ENCODE measurements around the gene TM9SF2.
"Not testable (repeated sequence)": the region's sequence is repeated elsewhere in the genome, so short reads cannot be mapped to it uniquely, and the experiment has no call there.

TM9SF2 gene

DNA sequence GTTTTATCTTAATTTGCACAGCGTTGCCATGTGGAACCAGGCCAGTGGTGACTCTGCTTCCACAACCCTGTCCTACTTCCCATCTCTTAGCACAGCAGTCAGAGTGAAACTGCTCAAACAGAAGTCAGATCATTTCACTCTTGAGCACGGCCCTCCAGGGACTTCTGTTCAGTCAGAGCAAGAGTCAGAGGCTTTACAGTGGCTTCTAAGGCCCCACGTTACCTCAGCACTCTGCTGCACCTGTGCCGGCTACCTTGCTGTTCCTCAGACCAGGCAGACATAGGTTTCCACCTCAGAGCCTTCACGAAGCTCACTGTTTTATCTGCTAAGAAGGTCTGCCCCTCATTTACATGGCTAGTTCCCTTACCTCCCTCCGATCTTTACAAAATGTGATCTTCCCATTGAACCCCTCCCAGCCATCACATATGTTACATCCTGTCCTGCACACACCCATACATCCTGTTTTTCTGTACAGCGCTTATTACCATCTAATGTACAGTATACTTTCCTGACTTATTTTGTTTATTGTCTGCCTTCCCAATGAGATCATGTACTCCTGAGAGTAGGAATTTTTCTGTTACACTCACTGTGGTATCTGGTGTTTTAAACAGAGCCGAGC is 41.6 kb downstream of the TM9SF2 start:
- no peak for DNase-seq (ENCODE audit: low spot score)

DNA sequence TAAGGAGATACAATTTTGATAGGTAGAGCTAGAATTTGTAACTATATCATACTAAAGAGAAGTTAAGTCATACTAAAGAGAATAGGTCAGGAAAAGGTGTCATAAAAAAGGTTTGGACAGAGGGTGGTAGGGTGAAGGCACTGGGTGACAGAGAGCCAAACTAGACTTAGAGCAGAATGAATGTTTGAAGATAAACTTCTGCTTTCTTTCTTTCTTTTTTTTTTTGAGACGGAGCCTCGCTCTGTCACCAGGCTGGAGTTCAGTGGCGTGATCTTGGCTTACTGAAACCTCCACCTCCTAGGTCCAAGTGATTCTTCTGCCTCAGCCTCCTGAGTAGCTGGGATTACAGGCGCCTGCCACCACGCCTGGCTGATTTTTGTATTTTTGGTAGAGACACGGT is 44.1 kb downstream of the TM9SF2 start:
- DNase-seq (ENCODE audit: low spot score): no peak

DNA sequence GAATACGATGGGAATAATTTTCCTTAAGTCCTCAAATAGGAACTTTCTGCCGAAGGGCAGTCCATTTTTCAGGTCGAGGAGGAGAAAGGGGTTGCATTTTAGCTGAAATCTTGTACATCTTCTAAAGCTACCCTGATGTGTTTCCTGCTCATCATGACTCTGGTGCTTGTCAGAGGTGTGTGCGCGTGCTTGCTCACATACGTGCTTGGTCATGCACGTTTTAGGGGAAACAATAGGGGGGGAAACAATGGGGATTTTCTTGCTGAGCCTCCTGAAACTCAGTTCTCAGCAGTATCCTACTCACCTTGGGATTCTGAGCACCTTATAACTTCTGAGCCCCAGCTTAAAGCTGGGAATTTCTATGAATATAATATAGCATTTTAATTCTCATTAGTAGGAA is 44.7 kb downstream of the TM9SF2 start:
- DNase-seq (ENCODE audit: low spot score): no peak

DNA sequence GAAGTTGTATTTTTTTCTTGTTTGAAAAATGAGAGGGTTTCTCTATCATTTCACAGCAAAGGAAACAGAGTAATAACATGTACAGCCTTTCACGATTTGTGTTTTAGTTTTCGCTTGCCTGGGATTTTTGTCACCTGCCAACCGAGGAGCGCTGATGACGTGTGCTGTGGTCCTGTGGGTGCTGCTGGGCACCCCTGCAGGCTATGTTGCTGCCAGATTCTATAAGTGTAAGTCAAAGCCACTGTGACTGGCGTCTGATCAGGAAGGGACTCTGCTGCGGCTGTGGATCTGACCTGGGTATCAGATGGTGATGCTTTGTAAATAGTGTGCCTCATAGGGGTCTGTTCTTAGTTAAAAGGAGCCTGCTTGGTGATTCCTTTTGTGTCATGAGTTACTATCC is 45.6 kb downstream of the TM9SF2 start:
- no peak for DNase-seq (ENCODE audit: low spot score)

DNA sequence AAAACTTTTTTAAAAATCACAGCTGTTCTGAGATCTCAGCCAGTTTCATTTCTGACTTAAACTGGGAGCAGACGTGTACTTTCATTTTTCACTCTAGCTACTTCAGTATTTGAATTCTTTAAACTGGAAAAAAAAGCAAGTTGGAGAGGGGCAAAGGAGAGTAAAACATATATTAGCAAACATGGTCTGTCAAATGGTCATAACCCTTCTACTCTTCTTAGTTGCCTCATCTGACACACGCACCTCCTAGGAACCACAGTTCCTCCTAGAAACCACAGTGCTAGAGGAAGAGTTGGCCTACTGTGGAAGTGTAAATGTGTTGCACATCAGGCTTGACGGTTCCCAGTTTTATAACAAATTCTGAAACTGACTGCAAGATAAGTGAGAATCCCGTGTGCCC is 47.2 kb downstream of the TM9SF2 start:
- no peak for DNase-seq (ENCODE audit: low spot score)

DNA sequence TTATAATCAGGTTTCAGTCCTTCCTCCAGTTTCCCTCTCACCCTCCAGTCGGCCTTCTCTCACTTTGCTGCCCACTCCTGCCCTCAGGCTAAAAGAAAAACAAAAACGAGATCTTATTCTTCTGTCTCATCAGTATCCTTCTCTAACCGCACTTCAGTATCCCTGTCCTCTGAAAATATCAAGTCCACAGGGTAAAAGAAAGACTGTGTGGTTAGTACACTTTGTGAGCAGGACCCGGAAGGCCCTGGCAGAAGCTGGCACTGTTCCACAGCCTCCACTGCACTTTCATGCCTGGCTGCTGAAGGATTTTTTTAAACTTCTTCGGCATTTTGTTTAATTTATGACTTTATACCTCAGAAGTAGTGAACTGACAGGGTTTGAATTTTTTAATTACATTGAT is 51.8 kb downstream of the TM9SF2 start:
- DNase-seq (ENCODE audit: low spot score): no peak

DNA sequence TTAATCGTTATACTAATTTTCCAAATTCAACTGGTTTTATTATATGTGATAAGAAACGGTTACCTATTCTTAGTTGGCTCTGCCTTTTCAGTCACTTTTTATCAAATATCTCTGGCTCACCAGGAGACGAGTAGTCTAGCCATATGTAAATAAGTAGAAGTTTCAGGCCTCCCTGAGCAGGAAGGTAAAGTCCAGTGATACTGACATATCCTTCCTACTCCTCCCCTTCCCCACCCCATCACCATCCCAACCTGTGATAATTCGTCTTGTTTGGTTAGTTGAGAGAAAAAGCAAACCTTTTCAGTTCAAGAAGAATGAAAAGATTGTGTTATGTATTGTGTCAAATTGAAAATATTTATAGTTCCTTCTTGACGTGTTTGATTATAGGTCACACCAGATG is 53.9 kb downstream of the TM9SF2 start:
- no peak for DNase-seq (ENCODE audit: low spot score)

DNA sequence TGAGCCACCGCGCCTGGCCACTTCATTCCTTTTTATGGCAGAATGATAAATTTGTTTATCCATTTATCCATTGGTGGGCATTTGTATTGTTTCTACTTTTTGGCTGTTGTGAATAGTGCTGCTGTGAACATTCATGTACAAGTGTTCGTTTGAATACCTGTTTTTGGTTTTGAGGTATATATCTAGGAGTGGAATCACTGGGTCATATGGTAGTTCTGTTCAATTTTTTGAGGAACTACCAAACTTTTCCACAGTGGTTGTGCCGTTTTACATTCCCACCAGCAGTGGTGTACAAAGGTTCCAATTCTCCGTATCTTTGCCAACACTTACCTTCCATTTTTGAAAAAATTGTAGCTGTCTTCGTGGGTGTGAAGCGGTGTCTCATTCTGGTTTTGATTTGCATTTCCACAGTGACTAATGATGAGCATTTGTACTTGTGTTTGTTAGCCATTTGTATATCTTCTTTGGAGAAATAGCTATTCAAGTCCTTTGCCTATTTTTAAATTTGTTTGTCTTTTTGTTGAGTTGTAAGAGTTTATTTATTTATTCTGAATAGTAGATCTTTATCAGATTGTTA is 55.7 kb downstream of the TM9SF2 start:
- DNase-seq (ENCODE audit: low spot score): no peak

DNA sequence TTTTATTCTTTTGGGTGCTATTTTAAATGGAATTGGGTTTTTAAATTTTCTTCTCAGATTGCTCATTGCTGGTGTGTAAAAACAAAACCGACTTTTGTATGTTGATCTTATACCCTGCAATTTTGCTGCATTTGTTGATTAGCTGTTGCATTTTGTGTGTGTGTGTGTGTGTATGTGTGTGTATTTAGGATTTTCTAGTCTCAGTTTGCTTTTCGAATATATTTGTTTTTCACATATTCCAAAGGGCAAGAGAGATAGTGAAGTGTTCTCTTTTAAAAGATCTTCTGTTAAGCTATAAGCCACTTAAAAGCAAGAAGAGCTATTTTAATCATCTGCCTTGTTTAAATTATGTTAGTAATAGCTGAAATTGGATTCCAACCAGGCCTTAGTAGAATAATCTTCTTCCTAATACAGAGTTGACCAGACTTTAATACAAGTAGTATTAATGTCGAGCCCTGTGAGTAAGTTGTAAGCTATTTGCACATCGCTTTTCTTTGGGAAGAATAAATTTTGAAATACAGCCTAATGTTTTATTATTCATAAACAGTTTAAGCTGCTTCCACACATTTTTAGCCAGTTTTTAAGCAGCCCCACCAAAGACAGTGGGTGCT is 57.4 kb downstream of the TM9SF2 start:
- DNase-seq (ENCODE audit: low spot score): no peak

DNA sequence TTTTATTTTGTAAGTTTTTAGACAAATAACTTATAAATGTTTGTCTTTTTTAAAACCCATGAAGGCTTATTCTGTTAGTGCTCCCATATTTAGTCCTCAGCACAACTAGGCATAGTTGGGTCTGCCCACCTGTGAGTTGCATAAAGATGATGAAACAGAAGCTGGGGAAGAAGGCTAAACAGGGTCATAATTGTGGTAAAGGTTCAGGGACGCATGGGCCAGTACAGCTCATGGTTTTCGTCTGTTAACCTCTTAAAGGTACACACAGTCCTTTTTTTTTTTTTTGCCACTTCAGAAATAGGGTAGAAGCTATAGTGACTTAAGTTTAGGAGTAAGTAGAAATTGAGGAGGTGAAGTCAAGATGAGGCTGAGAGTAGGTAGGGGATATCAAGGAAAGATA is 58.3 kb downstream of the TM9SF2 start:
- no peak for DNase-seq (ENCODE audit: low spot score)

DNA sequence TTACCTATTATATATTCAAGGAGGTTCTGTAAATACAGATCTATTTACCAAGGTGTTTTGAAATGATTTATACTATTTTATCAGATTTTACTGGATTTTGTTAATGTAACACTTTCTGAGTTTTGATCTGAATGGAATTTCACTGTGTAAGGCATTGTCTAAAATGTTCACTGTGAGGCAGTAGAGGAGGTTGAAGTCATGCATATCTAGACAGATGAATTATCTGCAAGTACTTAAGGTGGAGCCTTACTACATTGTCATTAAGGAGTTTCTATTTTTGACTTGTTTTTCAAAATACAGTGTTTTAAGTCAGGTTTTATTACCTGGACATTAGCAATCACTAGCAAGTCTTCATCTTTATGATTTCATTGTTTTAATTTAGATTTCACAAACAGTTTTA is 62.1 kb downstream of the TM9SF2 start:
- no peak for DNase-seq (ENCODE audit: low spot score)

DNA sequence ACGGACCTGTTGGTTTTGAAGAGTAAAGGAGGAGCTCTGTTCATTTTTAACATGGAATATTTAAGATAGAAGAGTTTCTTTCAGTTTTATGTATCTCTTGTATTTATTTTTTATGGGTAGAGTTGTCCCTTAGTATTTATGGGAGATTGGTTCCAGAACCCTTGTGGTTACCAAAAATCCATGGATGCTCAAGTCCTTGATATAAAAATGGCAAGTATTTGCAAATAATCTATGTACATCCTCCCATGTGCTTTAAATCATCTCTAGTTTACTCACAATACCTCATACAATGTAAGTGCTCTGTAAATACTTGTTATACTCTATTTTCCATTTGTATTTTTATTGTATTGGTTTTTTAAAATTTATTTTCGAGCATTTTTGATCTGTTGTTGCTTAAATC is 63.1 kb downstream of the TM9SF2 start:
- DNase-seq (ENCODE audit: low spot score): no peak

DNA sequence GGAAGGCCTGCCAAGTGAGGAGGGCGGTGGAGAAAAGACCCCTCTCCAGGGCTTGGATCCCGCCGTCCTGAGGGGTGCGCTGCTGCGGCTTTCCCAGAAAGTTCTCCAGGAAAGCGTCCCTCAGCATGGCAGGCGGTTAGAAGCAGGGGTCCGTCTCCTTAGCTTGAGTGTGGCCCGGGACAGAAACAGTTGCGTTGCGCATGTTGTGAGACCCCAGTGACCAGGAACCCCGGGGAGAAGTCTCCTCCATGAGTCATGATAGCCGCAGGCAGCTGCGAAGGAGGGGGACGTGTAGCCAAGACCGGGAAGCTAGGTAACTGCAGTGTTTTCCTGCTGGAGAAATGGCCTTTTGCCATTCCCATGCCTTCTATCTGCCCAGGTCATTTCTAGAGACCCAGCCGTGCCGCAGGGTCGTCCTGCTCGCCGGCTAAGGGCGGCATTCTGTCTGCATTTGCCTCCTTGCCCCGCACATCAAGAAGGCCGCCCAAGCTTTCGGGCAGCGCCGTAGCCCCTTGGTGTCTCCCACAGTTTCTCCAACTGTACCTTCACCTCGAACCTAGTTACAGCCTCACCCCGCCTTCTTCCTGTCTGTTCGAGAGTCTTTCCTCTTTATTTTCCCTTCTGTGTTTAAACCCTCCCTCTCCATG is 64.3 kb downstream of the TM9SF2 start:
- no peak for DNase-seq (ENCODE audit: low spot score)

DNA sequence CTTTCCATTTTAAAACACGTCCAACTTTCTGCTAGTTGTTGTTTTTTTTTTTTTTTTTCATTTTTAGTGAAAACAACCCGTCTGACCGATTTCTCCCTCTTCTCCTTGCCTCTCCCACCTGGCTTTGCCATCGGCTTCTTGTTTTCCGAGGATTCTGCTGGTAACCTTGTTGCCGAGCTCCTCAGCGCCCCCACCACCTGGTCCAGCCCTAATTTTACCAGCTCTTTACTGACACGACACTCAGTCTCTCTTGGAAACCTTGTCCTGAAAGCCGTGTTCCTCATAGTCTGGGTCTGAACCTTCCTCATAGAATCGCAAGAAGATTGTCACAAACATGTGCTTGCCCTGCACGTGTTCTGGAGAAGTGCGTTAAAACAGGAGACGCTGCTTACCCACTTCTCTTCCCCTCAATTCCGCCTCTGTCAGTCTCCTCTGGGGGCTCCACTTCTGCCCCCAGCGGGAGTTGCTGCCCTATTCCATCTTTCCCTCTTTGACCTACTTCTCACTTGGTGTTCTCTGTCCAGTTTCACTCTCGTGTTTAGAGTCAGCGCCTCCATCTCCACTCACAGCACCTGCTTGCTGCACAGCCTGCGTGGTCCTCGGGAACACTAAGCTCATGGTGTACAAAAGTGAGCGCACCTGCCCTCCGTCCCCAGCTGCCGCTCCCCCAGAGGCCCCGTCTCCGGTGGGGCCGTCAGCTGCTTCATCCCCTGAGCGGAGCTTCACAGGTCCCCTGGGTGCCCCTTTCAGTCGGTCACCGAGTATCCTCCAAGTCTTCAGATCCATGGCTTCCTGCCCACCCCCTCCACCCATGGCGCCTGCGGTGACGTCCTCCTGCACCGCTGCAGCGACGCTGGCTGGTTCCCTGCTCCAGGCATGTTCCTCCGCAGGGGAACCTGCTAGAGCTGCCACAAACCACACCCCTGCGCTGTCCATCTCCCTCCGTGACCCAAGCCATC is 65.1 kb downstream of the TM9SF2 start:
- no peak for DNase-seq (ENCODE audit: low spot score)

DNA sequence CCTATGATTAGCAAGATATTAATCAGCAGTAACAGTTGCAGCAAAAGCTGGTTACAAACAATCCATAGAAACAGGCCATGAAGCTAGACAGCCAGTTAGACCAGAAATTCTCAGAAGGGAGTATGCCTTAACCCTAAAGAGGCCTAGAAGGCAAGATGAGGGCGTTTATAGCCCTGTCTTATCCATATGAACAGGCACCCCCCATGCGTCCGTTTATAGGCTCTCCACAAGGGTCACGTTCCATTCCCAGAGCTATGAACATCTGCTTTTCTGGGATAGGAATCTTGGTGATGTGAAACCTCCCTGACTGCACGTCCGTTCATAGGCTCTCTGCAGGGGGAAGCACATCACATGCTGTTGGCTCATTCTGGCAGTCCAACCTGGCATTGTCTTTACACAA is 67.6 kb downstream of the TM9SF2 start:
- not testable (repeated sequence) for DNase-seq (ENCODE audit: low spot score)

DNA sequence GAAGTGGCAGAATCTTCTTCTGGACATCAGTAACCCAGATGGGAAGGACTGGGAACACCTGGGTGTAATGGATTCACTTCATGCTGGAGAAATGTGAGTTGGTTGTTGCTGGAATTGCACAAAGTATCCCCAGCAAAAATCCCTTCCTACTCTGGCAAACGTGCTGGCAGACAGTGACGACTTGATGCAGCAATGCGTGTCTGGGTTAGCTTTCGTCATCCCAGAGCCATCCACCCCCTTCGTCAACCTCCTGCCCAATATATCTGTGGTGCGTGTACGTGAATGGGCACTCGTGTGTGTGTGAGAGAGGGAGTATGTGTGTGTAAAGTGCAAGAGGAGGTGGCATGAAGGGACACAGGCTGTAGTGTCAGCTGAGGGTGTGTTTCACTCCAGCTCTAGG is 70.9 kb downstream of the TM9SF2 start:
- DNase-seq (ENCODE audit: low spot score): no peak

DNA sequence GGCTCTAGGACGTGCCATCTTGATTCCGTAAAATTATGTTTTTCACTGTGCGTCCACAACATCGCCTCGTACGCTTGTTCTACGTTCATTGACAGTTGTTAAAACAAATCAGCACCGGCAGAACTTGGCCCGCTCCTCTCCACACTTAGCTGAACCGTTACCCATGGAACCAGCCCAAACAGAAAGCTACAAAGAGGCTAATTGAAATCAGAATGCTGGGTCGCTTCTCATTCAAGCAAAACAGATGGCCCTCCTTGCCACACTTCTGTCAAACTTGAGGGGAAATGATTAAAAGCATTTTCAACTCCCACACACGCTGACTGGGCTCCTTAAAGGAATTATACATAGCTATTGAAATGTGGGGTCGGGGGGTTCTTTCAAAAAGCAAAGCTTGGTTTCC is 71.6 kb downstream of the TM9SF2 start:
- DNase-seq (ENCODE audit: low spot score): no peak

DNA sequence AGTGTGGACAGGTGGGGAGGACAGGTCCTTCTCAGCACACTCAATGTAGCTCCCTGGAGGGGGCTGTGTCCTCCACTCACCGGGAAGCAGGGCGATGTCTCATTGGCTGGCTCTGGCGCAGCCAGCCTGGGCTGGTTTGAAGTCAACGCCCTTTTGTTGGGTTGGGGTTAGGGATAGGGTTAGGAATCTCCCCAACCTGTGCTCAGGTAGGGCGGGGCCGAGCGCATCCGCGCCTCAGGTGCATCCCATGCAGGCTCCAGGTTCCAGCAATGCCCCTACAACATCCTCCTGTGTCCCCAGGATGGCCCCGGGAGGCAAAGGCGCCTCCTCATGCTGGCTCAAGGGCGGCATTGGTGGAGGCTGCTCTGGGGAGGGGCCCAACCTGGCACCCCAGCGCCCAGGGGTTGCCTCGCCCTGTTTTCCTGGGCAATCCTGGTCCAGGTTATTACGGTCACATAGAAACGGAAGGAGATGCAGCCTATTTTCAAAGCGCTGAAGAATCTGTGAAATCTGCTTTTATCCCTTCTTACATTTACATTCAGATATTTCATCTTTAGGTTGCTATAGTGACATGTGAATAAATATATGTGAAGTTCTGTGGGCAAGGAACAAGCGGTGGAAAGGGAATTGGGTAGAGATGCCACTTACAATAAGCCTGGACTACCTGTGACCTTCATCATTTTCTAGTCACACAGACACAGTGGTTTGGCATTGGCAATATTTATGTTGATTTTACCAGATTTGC is 74.3 kb downstream of the TM9SF2 start:
- DNase-seq (ENCODE audit: low spot score): no peak

DNA sequence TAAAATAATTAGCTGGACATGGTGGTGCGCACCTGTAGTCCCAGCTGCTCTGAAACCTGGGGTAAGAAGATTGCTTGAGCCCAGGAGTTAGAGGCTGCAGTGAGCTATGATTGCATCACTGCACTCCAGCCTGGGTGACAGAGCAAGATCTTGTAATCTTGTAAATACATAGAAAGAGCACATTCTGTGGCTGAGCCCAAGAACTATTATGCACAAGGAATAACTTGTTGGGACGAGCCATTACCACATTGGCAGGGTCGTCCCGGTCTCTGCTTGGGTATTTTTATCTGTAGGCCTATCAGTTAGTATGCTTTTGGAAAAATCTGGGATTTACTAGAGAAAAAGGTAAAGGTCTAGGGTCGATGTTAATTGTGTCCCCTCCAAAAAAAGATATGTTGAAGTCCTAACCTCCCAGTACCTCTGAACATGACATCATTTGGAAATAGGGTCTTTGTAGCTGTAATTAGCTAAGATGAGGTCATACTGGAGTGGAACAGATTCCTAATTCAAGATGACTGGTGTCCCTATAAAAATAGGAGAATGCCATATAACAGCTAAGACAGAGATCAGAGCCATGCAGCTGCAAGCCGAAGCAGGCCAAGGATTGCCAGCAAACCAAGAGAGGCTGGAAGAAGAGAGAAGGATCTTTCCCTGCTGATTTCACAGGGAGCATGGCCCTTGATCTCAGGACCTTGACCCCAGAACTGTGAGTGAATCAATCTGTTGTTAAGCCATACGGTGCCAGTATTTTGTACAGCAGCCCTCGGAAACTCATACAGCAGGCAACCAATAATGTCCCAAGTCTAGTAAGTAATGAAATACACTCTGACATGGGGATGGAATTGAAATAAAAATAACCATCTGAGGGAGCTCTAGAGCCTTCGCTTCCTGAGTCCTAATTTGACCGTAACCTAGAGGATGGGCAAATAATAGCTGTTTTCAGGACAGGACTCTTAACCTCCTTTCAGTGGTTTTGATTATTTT is 77.0 kb downstream of the TM9SF2 start:
- peak; percentile 27 for DNase-seq (ENCODE audit: low spot score)

DNA sequence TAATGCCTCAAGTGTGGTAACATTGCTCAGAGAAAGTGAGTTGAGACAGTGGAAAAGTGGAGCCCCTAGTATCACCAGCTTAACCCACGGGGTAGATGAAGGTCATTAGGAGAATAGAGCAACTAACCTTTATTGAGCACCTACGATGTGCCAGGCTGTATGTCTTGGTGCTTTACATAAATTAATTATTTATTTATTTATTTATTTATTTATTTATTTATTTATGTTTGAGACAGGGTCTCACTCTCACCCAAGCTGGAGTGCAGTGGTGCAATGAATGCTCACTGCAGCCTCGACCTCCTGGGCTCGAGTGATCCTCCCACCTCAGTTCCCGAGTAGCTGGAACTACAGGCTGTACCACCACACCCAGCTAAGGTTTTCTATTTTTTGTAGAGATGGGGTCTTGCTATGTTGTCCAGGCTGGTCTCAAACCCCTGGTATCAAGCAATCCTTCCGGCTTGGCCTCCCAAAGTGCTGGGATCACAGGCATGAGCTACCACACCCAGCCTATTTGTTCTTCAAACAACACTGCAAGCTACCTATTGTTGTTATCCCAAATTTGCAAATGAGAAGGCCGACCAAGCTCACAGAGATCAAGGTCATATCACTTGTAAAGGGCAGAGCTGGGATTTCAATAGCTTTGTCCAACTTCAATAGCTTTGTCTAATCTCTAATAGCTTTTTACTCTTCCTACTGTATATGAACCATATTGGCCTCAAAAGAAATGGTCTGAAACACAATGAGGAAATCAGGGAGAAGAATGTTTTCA is 79.4 kb downstream of the TM9SF2 start:
- DNase-seq (ENCODE audit: low spot score): no peak
